ENCODE measurements around the gene SSH3. TPM values are rescaled to one million over a fixed set of nuclear protein-coding genes. Genes with fewer than 3 reads are reported as not detected.

Gene SSH3
- total RNA-seq, 1 donor from 2014 or later = 36.4 TPM

DNA sequence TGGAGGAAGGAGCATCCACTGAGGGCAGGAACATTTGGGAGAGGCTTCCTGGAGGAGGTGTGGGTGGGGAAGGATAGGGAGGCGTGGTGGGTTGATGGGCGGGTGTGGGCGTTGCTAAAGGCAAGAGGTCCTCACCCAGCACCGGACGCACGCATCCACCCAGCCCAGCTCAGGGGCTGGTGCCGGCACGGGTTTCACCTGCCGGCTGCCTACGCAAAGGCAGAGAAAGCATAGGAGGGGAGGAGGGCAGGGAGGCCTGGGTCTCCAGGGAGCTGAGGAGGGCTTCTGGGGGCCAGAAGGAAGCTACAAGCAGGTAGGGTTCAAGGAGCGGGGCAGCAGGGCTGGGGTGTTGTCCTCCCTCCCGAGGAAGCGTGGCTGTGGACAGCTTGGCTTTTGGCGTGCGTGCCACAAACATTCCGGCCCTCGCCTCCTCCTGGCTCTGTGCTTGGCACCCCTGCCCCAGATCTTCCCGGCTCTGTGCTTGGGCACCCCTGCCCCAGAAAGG lies 7.8 kb downstream of the SSH3 start:
- H3K36me3 ChIP-seq = peaks cover 30% of the 10 kb centered on the region
- no peak overlapping the region for H3K4me3 ChIP-seq
- intact Hi-C loops (cut with DNase I) = no loop called here
- no peak overlapping the region for H3K27ac ChIP-seq
- H3K4me1 ChIP-seq = peaks cover 7% of the 10 kb centered on the region
- TF ChIP-seq, protein P1, sequence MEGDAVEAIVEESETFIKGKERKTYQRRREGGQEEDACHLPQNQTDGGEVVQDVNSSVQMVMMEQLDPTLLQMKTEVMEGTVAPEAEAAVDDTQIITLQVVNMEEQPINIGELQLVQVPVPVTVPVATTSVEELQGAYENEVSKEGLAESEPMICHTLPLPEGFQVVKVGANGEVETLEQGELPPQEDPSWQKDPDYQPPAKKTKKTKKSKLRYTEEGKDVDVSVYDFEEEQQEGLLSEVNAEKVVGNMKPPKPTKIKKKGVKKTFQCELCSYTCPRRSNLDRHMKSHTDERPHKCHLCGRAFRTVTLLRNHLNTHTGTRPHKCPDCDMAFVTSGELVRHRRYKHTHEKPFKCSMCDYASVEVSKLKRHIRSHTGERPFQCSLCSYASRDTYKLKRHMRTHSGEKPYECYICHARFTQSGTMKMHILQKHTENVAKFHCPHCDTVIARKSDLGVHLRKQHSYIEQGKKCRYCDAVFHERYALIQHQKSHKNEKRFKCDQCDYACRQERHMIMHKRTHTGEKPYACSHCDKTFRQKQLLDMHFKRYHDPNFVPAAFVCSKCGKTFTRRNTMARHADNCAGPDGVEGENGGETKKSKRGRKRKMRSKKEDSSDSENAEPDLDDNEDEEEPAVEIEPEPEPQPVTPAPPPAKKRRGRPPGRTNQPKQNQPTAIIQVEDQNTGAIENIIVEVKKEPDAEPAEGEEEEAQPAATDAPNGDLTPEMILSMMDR (IDR thresholded peaks at IDR 0.05) = no peak
- no peaks in the 10 kb centered on the region for H3K27me3 ChIP-seq
- peak; percentile 57 for DNase-seq
- H3K9me3 ChIP-seq = no peaks in the 10 kb centered on the region
- ATAC-seq = no peak

DNA sequence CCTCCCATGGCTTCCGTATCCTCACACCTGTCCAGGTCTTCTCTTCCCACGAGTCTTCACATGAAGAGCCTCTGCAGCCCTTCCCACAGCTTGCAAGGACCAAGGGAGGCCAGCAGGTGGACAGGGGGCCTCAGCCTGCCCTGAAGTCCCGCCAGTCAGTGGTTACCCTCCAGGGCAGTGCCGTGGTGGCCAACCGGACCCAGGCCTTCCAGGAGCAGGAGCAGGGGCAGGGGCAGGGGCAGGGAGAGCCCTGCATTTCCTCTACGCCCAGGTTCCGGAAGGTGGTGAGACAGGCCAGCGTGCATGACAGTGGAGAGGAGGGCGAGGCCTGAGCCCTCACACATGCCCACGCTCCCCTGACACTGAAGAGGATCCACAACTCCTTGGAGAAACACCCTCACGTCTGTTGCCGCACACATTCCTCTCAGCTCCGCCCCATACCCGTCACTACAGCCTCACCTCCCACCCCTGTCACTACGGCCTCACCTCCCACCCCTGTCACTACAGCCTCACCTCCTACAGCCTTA lies 8.3 kb downstream of the SSH3 start:
- no peak overlapping the region for H3K4me3 ChIP-seq
- H3K36me3 ChIP-seq = peaks cover 30% of the 10 kb centered on the region
- H3K4me1 ChIP-seq = peaks cover 7% of the 10 kb centered on the region
- TF ChIP-seq, protein P1 (IDR thresholded peaks at IDR 0.05) = no peak
- ATAC-seq = no peak
- H3K27me3 ChIP-seq = no peaks in the 10 kb centered on the region
- DNase-seq = peak; percentile 61
- no peak overlapping the region for H3K27ac ChIP-seq
- no peaks in the 10 kb centered on the region for H3K9me3 ChIP-seq
- intact Hi-C loops (cut with DNase I) = no loop called here

DNA sequence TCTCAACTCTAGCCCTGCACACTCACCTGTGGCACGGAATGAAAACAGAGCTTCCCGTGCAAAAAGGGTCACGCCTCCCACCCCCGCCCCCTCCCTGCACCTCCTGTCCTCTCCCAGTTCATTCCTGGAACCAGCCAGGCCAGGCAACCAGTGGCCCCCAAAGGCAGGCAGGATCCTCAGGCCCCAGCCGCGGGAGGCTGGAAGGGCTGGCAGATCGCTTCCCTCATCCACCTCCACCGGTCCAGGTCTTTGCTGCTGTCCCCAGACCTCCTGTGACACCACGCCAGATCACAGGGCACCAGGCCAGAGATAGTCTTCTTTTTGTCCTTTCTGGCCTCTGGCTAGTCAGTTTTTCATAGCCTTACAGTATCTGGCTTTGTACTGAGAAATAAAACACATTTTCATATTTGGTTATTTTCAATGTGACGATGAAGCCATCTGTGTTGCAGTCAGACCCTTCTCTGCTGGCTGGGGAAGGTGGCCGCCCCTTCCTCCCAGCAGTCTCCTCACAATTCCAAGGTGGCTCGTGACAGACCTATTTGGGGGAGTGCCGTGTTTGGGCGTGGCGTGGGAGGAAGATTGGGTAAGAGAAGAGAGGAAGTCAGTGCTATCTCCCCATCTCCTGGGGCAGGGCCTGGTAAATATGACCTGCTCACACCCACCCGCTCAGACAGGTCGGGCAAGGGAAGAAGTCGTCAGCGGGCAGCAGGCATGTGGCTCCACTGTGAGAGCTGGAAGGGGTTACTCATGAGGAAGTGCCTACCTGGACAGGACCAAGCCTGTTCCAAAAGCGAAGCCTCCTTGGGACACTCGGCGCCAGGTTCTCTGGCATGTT lies 9.1 kb downstream of the SSH3 start:
- no peak overlapping the region for H3K27ac ChIP-seq
- DNase-seq (peak; percentile 71), ATAC-seq (peak; percentile 18)
- TF ChIP-seq, protein P1 (IDR thresholded peaks at IDR 0.05) = no peak
- no peak overlapping the region for H3K4me3 ChIP-seq
- peaks cover 7% of the 10 kb centered on the region for H3K4me1 ChIP-seq
- intact Hi-C loops (cut with DNase I) = no loop called here
- H3K9me3 ChIP-seq = no peaks in the 10 kb centered on the region
- H3K36me3 ChIP-seq = peaks cover 27% of the 10 kb centered on the region
- no peaks in the 10 kb centered on the region for H3K27me3 ChIP-seq

DNA sequence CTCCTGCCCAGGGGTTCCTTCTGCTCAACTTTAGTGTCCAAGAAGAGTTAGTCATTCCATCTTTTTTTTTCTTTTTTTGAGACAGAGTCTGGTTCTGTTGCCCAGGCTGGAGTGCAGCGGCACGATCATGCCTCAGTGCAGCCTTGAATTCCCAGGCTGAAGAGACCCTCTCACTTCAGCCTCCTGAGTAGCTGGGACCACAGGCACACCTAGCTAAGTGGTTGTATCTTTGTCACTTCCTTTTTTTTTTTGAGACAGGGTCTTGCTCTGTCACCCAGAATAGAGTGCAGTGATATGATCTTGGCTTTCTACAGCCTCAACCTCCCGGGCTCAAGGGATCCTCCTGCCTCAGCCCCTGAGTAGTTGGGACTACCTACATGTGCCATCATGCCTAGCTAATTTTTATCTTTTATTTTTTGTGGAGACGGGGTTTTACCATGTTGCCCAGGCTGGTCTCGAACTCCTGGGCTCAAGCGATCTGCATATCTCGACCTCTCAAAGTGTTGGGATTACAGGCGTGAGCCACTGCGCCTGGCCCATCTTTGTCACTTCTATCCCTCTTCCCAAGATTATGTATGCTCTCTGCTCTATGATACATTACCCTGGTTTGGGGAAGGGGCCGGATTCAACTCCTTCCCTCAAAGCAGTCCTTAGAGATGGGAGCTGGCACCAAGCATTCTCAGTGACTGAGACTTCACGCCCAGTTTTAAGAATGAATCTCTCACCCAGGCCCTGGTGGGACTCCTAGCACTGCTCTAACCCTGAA lies 10.0 kb downstream of the SSH3 start:
- Histone ChIP-seq H3K4me3 (no peak overlapping the region), H3K27ac (no peak overlapping the region), H3K36me3 (peaks cover 21% of the 10 kb centered on the region), H3K27me3 (no peaks in the 10 kb centered on the region), H3K9me3 (no peaks in the 10 kb centered on the region), H3K4me1 (peaks cover 10% of the 10 kb centered on the region)
- DNase-seq = no peak
- TF ChIP-seq, protein P1 (IDR thresholded peaks at IDR 0.05) = no peak
- ATAC-seq = no peak
- intact Hi-C loops (cut with DNase I) = no loop called here

DNA sequence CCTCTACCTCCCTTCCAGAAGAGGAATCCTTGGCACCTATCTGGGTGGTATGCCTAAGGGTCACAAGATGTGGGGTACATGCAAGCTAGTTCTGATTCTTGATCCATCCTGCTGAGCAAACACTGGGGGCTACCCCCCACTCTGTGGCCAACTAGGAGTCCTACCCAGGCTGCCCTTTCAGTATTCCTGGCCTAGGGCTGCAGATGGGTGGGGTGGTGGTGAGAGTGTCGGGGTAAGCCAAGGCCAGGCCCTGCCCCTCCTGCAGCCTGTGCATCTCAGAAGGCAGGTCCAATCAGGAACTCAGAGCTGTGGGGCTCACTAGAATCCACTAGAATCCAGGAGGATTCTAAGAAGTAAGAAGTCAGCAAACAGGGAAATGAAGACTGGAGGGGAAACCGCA lies 10.9 kb downstream of the SSH3 start:
- Histone ChIP-seq H3K27me3 (no peaks in the 10 kb centered on the region), H3K36me3 (peaks cover 12% of the 10 kb centered on the region), H3K4me3 (no peak overlapping the region), H3K4me1 (peaks cover 17% of the 10 kb centered on the region), H3K9me3 (no peaks in the 10 kb centered on the region), H3K27ac (no peak overlapping the region)
- intact Hi-C loops (cut with DNase I) = no loop called here
- ATAC-seq (no peak), DNase-seq (no peak)
- TF ChIP-seq, protein P1 (IDR thresholded peaks at IDR 0.05) = no peak

Measured in upper lobe of right lung (tissue), 1 donor.